GM18867 (cell line): ENCODE results near the gene MISP.
"Not testable (repeated sequence)": the region's sequence is repeated elsewhere in the genome, so short reads cannot be mapped to it uniquely, and the experiment has no call there.

Experiments
- ATAC-seq: cut with Tn5 transposase; IDR thresholded peaks from one replicate; pipeline ENCODE4 v1.9.1; 2021; ENCODE audit warnings: mild to moderate bottlenecking, moderate library complexity; ENCODE audit not compliant: unreplicated experiment

MISP gene, protein sequence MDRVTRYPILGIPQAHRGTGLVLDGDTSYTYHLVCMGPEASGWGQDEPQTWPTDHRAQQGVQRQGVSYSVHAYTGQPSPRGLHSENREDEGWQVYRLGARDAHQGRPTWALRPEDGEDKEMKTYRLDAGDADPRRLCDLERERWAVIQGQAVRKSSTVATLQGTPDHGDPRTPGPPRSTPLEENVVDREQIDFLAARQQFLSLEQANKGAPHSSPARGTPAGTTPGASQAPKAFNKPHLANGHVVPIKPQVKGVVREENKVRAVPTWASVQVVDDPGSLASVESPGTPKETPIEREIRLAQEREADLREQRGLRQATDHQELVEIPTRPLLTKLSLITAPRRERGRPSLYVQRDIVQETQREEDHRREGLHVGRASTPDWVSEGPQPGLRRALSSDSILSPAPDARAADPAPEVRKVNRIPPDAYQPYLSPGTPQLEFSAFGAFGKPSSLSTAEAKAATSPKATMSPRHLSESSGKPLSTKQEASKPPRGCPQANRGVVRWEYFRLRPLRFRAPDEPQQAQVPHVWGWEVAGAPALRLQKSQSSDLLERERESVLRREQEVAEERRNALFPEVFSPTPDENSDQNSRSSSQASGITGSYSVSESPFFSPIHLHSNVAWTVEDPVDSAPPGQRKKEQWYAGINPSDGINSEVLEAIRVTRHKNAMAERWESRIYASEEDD

GRCh38 chr19:750640-751423, at the start of gene MISP:
TSS of gene MISP (plus strand) at chr19:751112. CDS start at chr19:756947, 5,835 bp downstream.
- no peak for ATAC-seq

GRCh38 chr19:702847-703246, 48.1 kb upstream of the MISP start:
- not testable (repeated sequence) for ATAC-seq

DNA sequence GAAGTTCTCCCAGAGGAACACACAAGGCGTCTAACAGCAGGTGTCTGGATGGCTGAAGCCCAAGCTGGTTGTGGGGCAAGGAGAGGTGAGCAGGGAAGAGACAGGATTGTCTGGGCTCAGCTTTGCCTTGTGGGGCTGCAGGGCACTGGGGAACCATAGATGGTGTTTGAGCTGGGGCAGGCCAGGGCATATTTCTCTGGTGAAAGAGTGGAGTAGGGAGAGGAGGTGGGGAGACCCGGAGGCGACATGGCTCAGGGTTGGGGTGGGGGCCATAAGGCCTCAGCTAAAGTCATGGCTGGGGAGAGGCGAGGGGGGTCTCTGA, 47.6 kb upstream of the MISP start:
- ATAC-seq = no peak

DNA sequence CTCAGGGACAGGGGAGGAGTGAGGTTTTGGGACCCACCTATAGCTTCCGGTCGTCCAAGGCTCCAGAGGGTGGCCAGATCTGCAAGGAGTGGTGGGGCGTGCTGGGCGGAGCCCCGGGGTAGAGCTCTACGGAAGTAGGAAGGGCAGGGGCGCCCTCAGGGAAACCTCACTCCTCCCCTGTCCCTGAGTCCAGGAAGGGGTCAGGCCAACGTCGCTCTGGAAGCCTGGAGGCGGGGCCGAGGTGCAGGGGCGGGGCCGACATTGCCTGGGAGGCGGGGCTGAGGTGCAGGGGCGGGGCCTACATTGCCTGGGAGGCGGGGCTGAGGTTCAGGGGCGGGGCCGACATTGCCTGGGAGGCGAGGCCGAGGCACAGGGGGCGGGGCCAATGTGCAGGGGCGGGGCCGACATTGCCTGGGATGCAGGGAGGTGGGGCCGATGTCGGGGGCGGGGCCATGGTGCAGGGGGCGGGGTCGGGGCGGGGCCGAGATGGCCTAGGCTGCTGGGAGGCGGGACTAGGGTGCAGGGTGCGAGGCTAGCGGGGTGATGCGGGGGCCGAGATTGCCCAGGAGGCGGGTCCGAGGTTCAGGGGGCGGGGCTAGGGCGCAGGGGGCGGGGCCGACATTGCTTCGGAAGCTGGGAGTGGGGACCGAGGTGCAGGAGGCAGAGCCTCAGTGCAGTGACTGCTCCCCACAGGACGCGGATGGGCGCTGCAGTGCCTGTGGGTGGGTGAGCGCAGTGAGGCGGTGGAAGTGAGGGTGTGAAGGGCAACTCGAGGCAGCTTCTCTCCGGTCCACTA, 47.1 kb upstream of the MISP start:
- ATAC-seq = no peak

DNA sequence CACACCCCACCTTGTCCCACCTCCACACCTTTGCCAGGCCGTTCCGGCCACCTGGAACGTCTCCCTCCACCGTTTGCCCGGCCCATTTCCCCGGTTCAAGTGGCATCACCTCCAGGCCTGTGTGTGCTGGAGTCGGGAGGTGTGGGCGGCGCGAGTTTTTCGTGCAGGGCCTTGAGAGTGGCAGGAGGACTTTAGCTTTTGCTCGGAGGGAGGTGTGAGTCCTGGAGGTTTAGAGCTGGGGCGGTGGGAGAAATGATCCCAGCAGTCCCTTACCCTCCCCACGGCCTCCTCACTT, 46.5 kb upstream of the MISP start:
- no peak for ATAC-seq

DNA sequence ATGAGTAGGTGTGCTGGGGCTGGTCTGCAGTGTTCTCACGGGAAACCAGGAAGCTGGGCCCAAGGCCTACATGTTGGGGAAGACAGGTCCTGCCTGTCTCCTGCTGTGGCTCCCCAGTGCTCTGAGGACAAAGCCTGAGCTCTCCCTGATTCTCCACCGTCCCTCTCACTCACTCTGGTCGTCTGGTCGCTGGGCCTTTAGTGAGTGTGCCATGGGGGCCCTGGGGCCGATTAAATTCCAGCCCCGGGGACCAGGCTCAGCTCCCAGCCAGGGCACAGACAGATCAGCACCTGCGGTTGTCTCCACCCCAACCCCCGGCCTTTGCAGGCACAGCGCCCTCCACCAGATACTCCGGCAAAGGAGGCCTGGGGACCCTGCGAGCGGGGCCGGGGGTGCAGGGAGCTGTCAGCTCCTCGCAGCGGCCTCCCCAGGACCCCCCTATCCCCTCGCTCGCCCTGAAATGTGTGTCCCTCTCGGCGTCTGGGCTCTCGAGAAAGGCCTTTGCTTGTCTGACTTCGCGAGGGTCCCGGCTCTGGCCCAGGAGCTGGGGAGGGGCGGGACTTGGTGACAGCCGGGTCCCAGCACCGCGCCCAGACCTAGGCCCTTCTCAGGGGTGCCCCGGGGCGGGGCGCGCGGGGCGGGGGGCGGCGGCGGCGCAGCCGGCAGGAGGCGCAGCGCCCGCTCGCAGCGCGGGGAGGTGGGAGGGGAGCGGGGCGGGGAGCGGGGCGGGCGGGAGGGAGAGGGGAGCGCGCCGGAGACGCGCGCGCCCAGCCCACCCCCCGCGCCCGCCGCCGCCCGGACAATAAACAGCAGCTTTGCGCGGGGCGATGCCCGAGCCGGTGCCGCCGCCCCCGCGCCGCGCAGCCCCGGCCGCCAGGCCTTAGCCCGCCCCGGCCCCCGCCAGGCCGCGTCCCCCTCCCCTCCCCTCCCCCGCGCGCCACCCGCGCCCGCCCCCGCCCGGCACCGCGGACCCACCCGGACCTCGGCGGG, 42.5 kb upstream of the MISP start, which contains the start of gene PALM:
Gene PALM (plus strand): TSS at position 782 of the 990 bp plus-strand sequence. CDS start 212 bp downstream, outside the sequence.
- no peak for ATAC-seq

DNA sequence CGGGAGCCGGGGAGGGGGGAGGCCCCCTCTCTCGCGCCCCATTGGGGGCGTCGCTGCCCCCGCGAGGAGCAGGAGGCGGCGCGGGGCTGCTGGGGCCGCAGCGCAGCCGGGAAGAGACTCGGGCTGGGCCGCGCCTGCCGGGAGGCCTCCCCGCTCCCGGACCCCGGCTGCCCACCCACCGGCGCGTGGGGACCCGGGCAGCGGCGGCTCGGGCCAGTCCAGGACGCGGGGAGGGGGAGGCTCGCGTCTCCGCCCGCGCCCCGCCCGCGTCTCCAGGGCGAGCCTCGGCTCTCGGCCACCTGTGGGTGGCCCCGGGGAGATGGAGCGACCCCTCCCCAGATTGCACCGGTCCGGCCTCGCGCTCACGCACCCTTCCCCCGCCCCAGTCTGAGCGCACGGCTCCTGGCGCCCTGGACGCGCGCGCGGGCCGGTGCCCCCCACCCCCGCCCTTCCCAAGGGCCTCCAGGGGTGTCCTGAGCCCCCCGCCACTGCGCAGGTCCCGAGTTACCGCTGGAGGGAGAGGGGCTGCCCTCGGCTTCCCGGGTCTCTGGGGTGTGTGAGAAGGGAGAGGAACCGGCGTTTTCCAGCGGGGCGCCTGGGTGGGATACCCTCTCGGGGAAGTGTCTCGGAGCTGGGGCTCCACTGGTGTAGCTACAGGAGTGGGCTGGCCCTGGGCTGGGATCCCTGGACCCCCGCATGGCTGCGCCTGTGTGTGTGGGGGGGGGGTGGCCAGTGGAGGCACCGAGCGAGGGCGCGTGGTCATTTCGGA, 41.5 kb upstream of the MISP start:
- no peak for ATAC-seq

DNA sequence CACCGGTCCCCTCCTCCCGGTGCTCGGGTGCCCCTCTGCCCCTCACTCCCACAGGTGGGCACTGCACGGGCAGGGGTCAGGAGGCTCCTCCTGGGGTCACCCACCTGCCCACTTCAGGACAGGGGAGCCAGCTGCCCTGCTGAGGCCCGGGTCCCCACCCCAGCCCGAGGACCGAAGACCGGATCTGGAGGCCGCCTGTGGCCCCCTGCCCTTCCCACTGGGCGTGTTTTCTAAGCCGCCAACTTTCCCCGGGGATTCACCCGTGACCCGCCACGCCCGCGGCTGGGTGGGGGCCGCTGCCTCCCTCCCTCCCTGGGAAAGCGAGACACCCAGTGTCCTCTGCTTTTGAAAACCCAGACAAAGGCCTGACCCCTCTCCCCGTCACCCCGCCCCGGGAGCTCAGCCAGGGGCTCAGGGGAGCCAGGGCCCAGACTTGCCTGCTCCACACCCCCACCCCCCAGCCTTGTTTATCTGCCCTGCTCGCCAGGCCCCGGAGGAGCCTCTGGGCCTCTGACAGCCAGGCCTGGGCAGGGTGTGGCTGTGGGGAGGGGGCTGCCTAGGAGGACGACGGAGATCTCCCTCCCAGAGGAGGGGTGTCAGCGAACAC, 40.8 kb upstream of the MISP start:
- no peak for ATAC-seq

- ATAC-seq = no peak
Measured at GRCh38 chr19:710767-711166, 40.1 kb upstream of the MISP start.

- no peak for ATAC-seq
Measured at GRCh38 chr19:711254-711653, 39.7 kb upstream of the MISP start.

DNA sequence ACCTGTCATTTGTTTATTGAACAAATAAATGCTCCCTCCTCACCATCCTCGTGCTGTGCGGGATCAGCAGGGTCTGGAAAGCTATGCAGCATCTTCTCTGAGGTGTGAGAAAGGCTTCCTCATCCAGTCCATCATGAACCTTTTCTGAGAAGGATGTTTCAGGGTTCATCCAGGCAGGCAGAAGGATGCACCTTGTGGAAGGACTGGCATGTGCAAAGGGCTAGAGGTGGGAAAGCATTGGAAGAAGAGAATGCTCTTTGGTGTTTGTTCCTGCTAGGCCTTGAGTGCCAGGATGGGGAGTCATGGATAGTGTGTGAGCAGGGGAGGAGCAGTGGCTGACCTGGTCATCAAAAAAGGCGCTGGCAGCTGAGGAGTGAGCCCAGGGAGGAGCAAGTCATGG, 35.6 kb upstream of the MISP start:
- ATAC-seq = no peak

- ATAC-seq = no peak
Measured at GRCh38 chr19:718251-718951, 32.5 kb upstream of the MISP start.

DNA sequence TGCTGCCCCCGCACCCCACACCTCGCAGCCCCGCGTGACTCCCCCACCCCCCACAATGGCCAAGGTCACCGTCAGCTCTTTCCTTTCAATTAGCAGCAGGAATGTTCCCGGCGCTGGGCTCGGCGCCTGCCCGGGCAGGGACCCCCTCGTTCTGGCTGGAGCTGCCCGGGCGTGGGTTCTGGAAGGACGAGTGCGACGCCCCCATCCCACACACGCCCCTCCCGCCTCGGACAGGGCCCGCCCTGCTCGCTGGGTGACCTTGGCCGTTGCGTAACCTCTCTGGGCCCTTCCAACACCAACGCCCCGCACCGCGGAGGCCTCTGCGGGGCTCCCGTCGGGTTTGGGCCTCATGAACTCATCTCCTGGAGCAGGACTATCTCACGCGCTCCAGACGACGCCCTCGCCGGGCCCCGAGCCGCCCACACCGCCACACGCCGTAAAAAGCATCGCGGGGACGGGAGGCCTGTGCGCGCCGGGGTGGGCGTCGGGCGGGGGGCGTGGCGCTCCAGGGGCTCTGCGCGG, 31.9 kb upstream of the MISP start:
- ATAC-seq = no peak

GRCh38 chr19:719636-720344, 31.1 kb upstream of the MISP start:
- no peak for ATAC-seq

GRCh38 chr19:720345-721160, 30.4 kb upstream of the MISP start:
- ATAC-seq = no peak

- no peak for ATAC-seq
Measured at GRCh38 chr19:722553-723101, 28.3 kb upstream of the MISP start.
